Esophagus squamous epithelium (tissue), 5 donors: ENCODE results near the gene SVOP. TPM values are rescaled to one million over a fixed set of nuclear protein-coding genes. Genes with fewer than 3 reads are reported as not detected.

Experiments
- DNase-seq: peaks from one replicate; lab custom pipeline; 2025; lab: John Stamatoyannopoulos, UW
- H3K27ac ChIP-seq, 4 donors: fragments of 200-600 bp; sonication (generic); one replicate each; pipeline ENCODE4 v1.5.1; 2016 to 2019; ENCODE audit warnings: mild to moderate bottlenecking in 1 of 4
- H3K27me3 ChIP-seq, 4 donors: fragments of 200-600 bp; sonication (generic); 1 replicate in 3 of 4; 2 replicates in 1 of 4; pipeline versions ENCODE4 v1.5.1 to v1.6.0; 2017 to 2021; ENCODE audit warnings: antibody characterized with exemption in 1 of 4
- H3K36me3 ChIP-seq, 3 donors: fragments of 200-600 bp; sonication (generic); one replicate each; pipeline ENCODE4 v1.5.1; 2016 to 2019
- H3K4me1 ChIP-seq, 3 donors: fragments of 200-600 bp; sonication (generic); one replicate each; pipeline ENCODE4 v1.5.1; 2017 to 2019
- H3K4me3 ChIP-seq, 4 donors: fragments of 200-600 bp; sonication (generic); 1 replicate in 3 of 4; 2 replicates in 1 of 4; pipeline ENCODE4 v1.5.1; 2016 to 2019; ENCODE audit warnings: mild to moderate bottlenecking in 2 of 4, moderate library complexity in 1 of 4
- H3K9me3 ChIP-seq, 3 donors: fragments of 200-600 bp; sonication (generic); one replicate each; pipeline ENCODE4 v1.5.1; 2016 to 2019
- CTCF ChIP-seq, 6 experiments: fragments of 450-650 bp in 4 of 6; fragments of 200-600 bp in 2 of 6; sonication (generic) in 2 of 6; IDR thresholded peaks; one replicate each; pipeline ENCODE4 v1.5.1; 2016 to 2019; ENCODE audit warnings: antibody characterized with exemption in 6 of 6, mild to moderate bottlenecking in 4 of 6, moderate library complexity in 4 of 6
- POLR2A ChIP-seq, 4 donors: fragments of 450-650 bp; IDR thresholded peaks; one replicate each; pipeline ENCODE4 v1.6.1; 2017; ENCODE audit warnings: antibody characterized with exemption in 4 of 4, mild to moderate bottlenecking in 4 of 4, moderate library complexity in 3 of 4
- WGBS, 2 donors: methylation state at CpG; one replicate each; pipeline ENCODE4 v1.1.5; 2018; 5-methylcytosine and 5-hydroxymethylcytosine counted together
- intact Hi-C: fragments of 100-400 bp; cut with DNase I; formaldehyde crosslinking; loops from one replicate; pipeline ENCODE4 v1.15.0; 2022
- total RNA-seq, 4 donors: library from RNA; depleted of rRNA; stranded (reverse); fragments of >200 nt; gene quantifications; one replicate each; pipeline ENCODE4 v1.1.0, GENCODE V29; 2016
- donor health status: DM: yes; HTN: yes; CAD: no.

The SVOP gene
- total RNA-seq, 4 donors from 2014 or later = not detected

- Histone ChIP-seq H3K9me3 (no peaks in the 10 kb centered on the region), H3K4me3 (no peak overlapping the region), H3K4me1 (no peaks in the 10 kb centered on the region), H3K36me3 (no peaks in the 10 kb centered on the region), H3K27me3 (no peaks in the 10 kb centered on the region), H3K27ac (no peak overlapping the region)
- WGBS, 2 donors = 86% methylated on average over 1 of the region's 1 CpG; no CpG with 5 or more reads in 1 of the 2 donors
- TF ChIP-seq POLR2A (IDR thresholded peaks at IDR 0.05) (no peak), CTCF (IDR thresholded peaks at IDR 0.05) (no peak)
- intact Hi-C loops = no loop called here
- no peak for DNase-seq
Measured at GRCh38 chr12:108983227-108983626, 37.6 kb downstream of the SVOP start.

- Histone ChIP-seq H3K4me1 (no peaks in the 10 kb centered on the region), H3K36me3 (no peaks in the 10 kb centered on the region), H3K4me3 (no peak overlapping the region), H3K27ac (no peak overlapping the region), H3K27me3 (no peaks in the 10 kb centered on the region), H3K9me3 (no peaks in the 10 kb centered on the region)
- TF ChIP-seq CTCF (IDR thresholded peaks at IDR 0.05) (no peak), POLR2A (IDR thresholded peaks at IDR 0.05) (no peak)
- DNase-seq = no peak
- intact Hi-C loops = no loop called here
Measured at GRCh38 chr12:108982621-108983219, 38.1 kb downstream of the SVOP start.

- no peak for DNase-seq
- intact Hi-C loops = no loop called here
- H3K4me3 ChIP-seq = no peak overlapping the region
- TF ChIP-seq POLR2A (IDR thresholded peaks at IDR 0.05) (no peak), CTCF (IDR thresholded peaks at IDR 0.05) (no peak)
- H3K4me1 ChIP-seq = no peaks in the 10 kb centered on the region
- no peaks in the 10 kb centered on the region for H3K36me3 ChIP-seq
- 69 to 79% methylated on average over 4 of the region's 4 CpGs for WGBS, 2 donors
- H3K27ac ChIP-seq = no peak overlapping the region
- H3K27me3 ChIP-seq = peaks cover 0 to 6% (median 0%) of the 10 kb centered on the region in 4 donors
- no peaks in the 10 kb centered on the region for H3K9me3 ChIP-seq
Measured at GRCh38 chr12:108981835-108982234, 39.0 kb downstream of the SVOP start.

- H3K9me3 ChIP-seq = no peaks in the 10 kb centered on the region
- H3K4me1 ChIP-seq = no peaks in the 10 kb centered on the region
- H3K27ac ChIP-seq = no peak overlapping the region
- DNase-seq = no peak
- no peak overlapping the region for H3K4me3 ChIP-seq
- no peak for TF ChIP-seq CTCF (IDR thresholded peaks at IDR 0.05)
- no peak for TF ChIP-seq POLR2A (IDR thresholded peaks at IDR 0.05)
- intact Hi-C loops = no loop called here
- H3K36me3 ChIP-seq = no peaks in the 10 kb centered on the region
- H3K27me3 ChIP-seq = peaks cover 0 to 7% (median 0%) of the 10 kb centered on the region in 4 donors
- WGBS, 2 donors = 52 to 53% methylated on average over 6 to 9 of the region's 9 CpGs
Measured at GRCh38 chr12:108980831-108981618, 39.8 kb downstream of the SVOP start.

- Histone ChIP-seq H3K36me3 (no peaks in the 10 kb centered on the region), H3K27me3 (peaks cover 0 to 15% (median 0%) of the 10 kb centered on the region in 4 donors), H3K4me3 (no peak overlapping the region), H3K27ac (no peak overlapping the region), H3K9me3 (no peaks in the 10 kb centered on the region), H3K4me1 (no peaks in the 10 kb centered on the region)
- no peak for DNase-seq
- 68 to 79% methylated on average over 3 to 4 of the region's 4 CpGs for WGBS, 2 donors
- intact Hi-C loops = no loop called here
- TF ChIP-seq POLR2A (IDR thresholded peaks at IDR 0.05) (no peak), CTCF (IDR thresholded peaks at IDR 0.05) (no peak)
Measured at GRCh38 chr12:108977360-108977759, 43.5 kb downstream of the SVOP start.
